Esophagus squamous epithelium (tissue), 4 donors: ENCODE measurements around the gene RRP1.
A peak's percentile ranks its signal among the peaks of the same experiment; 100 is the strongest.

Source experiments
- CTCF ChIP-seq, 6 experiments: fragments of 450-650 bp in 4 of 6; fragments of 200-600 bp in 2 of 6; sonication (generic) in 2 of 6; IDR thresholded peaks; one replicate each; pipeline ENCODE4 v1.5.1; 2016 to 2019; ENCODE audit warnings: antibody characterized with exemption in 6 of 6, mild to moderate bottlenecking in 4 of 6, moderate library complexity in 4 of 6
- POLR2A ChIP-seq, 4 donors: fragments of 450-650 bp; IDR thresholded peaks; one replicate each; pipeline ENCODE4 v1.6.1; 2017; ENCODE audit warnings: antibody characterized with exemption in 4 of 4, mild to moderate bottlenecking in 4 of 4, moderate library complexity in 3 of 4

GRCh38 chr21:43786300-43786806, 3.0 kb upstream of the RRP1 start:
- no peak for TF ChIP-seq CTCF (IDR thresholded peaks at IDR 0.05)
- TF ChIP-seq POLR2A (IDR thresholded peaks at IDR 0.05): peak in 2 of 4 donors; percentile 11 to 25
